ENCODE measurements around the gene VEGFD.

DNA sequence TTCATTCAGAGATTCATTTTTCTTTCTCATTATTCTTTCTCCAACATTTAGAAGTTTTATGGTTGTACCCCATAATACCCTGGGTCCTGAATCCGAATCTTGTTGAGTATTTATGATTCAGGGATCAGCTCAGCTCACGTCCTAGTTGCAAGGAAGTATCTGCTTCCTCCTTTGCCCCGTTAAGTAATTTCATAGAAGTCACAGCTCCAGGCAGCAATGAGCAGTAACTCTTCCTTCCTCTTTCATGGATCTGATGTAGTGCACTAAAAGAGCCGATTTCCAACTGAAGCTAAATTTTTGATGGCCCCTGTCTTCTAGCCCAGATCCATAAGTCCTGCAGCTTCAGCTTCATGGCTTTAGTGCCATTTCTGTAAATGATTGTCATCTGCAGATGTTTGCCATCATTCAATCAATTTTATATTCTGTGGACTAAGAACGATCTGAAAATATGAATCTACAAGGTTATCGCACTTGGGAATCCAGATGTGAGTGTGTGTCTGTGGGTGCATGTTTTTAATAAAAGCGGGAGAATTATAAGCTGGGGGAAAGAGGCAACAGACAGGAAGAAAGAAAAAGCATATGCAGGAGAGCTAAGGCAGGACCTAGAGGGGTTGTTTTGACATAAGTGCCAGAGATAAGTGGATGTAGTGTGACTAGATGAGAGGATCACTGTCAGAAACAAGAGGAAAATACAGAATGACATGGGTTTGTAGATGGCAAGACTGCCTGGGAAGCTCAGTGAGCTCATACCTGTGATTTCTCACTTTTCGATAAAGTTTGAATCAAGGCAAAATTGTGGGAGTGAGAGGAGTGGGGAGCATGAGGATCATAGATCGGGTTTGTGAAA lies 17.5 kb downstream of the VEGFD start:
- TF ChIP-seq, protein P1, sequence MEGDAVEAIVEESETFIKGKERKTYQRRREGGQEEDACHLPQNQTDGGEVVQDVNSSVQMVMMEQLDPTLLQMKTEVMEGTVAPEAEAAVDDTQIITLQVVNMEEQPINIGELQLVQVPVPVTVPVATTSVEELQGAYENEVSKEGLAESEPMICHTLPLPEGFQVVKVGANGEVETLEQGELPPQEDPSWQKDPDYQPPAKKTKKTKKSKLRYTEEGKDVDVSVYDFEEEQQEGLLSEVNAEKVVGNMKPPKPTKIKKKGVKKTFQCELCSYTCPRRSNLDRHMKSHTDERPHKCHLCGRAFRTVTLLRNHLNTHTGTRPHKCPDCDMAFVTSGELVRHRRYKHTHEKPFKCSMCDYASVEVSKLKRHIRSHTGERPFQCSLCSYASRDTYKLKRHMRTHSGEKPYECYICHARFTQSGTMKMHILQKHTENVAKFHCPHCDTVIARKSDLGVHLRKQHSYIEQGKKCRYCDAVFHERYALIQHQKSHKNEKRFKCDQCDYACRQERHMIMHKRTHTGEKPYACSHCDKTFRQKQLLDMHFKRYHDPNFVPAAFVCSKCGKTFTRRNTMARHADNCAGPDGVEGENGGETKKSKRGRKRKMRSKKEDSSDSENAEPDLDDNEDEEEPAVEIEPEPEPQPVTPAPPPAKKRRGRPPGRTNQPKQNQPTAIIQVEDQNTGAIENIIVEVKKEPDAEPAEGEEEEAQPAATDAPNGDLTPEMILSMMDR (IDR thresholded peaks at IDR 0.05), result no peak
- TF ChIP-seq POLR2AphosphoS5 (IDR thresholded peaks at IDR 0.05), result no peak

All from upper lobe of left lung (tissue), 4 donors.